Measurements from ENCODE around the gene BIRC2.
A peak's percentile ranks its signal among the peaks of the same experiment; 100 is the strongest.
"Not testable (repeated sequence)": the region's sequence is repeated elsewhere in the genome, so short reads cannot be mapped to it uniquely, and the experiment has no call there.

Gene BIRC2

DNA sequence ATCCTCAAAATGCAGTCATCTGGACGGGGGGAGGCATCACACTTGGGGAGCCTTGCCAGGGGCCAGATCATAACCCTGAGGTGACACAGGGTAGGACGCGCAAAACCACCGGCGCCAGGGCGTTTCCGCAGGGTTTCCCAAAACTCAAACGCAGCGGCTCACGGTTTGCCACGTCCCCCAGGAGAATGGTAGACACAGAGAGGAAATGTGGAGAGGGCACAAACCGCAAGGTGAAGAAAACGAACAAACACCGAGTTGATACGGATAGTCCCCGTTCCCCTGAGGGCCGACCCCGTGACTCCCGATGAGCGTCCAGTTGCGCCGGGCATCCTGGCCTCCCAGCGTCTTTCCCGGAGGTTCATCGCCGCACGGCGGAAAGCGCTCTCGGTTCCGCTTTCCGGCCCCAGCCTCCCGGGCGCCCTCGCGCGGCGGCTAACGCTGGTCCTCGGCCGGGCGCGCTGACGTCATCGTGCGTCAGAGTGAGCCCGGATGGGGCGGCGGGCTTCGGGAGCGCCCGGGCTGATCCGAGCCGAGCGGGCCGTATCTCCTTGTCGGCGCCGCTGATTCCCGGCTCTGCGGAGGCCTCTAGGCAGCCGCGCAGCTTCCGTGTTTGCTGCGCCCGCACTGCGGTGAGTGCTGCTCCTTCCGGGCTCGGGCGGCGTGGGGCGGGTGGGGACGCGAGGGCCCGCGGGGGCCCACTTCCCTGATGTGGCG is at the start of gene BIRC2:
Gene BIRC2, plus strand, starts transcription at position 467 of the 714 bp plus-strand sequence. CDS start 2,641 bp downstream, outside the sequence.
- peak; percentile 53 for TF ChIP-seq POLR2A (IDR thresholded peaks at IDR 0.05; ENCODE audit: low read depth, low read length)
- FAIRE-seq (peak; percentile 68), DNase-seq (ENCODE audit: insufficient read length, low spot score) (peak; percentile 31)

DNA sequence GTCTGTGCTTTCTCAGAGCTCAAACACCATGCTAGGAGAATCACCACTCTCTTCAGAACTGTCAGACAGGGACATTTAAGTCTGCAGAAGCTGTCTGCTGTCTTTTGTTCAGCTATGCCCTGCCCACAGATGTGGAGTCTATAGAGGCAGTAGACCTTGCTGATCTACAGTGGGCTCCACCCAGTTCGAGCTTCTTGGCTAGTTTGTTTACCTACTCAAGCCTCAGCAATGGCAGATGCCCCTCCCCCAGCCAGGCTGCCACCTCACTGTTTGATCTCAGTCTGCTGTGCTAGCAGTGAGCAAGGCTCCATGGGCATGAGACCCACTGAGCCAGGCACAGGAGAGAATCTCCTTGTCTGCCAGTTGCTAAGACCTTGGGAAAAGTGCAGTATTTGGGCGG is 46.2 kb upstream of the BIRC2 start:
- not testable (repeated sequence) for FAIRE-seq; DNase-seq (ENCODE audit: insufficient read length, low spot score)

DNA sequence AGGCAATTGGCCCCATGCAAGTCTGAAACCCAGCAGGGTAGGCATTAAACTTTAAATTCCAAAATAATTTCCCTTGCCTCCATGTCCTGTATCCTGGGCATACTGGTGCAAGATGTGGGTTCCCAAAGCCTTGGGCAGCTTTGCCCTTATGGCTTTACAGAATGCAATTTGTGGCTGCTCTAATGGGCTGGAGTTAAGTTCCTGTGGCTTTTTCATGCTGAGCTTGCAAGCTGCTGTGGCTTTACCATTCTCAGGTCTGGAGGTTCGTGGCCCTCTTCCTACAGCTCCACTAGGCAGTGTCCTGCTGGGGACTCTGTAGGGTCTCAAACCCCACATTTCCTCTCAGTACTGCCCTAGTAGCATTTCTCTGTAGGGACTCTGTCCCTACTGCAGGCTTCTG is 44.8 kb upstream of the BIRC2 start:
- TF ChIP-seq POLR2A (IDR thresholded peaks at IDR 0.05; ENCODE audit: low read depth, low read length) = no peak
- FAIRE-seq (no peak), DNase-seq (ENCODE audit: insufficient read length, low spot score) (no peak)

DNA sequence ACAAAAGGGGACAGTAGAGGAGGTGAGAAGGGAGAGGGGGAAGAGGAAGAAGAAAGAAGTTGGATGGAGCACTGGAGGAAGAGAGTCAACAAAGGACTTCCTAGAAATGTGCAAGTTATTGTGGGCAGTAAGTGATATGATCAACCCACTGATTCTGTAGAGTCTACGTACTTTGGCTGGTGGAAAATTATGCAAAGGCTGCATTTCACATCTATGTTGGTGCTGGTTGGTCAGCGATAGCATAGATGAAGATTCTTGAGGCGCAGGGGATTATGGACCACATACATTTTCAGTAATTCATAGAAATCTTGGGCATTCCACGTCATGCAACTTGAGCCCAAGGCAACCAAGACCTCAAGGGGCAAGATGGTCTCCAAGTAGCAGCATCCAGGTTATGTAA is 42.3 kb upstream of the BIRC2 start:
- FAIRE-seq (no peak), DNase-seq (ENCODE audit: insufficient read length, low spot score) (no peak)
- no peak for TF ChIP-seq POLR2A (IDR thresholded peaks at IDR 0.05; ENCODE audit: low read depth, low read length)

DNA sequence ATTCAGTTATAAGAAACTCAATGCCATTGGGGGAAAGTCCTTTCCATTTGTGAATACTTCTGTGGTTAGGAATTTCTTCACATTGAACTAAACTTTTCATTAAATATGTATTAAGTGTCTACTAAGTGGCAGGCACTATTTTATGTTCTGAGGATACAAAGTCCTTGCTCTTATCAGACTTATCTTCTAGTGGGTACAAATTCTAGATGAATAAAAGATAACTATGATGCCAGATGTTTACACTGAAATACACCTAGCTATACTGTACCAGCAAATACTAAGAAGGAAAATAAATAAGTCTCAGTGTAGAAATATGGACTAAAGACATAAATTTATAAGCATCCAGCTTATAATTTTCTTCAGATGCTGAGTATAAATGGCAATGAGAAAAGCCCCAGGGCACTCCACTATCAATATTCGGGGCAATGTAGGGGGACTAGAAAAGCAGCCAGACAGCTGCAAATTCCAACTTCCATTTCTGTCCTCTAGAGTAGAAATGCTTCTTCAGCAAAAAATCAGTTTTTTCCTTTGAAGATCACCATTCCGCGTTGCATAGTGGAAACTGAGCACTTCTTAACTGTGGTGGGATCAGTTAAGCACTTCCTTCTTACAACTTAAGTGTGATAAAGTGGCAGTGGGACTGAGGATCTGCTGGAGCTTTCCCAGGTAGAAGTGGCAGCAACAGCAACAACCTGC is 41.5 kb upstream of the BIRC2 start:
- DNase-seq (ENCODE audit: insufficient read length, low spot score) (no peak), FAIRE-seq (no peak)
- no peak for TF ChIP-seq POLR2A (IDR thresholded peaks at IDR 0.05; ENCODE audit: low read depth, low read length)

DNA sequence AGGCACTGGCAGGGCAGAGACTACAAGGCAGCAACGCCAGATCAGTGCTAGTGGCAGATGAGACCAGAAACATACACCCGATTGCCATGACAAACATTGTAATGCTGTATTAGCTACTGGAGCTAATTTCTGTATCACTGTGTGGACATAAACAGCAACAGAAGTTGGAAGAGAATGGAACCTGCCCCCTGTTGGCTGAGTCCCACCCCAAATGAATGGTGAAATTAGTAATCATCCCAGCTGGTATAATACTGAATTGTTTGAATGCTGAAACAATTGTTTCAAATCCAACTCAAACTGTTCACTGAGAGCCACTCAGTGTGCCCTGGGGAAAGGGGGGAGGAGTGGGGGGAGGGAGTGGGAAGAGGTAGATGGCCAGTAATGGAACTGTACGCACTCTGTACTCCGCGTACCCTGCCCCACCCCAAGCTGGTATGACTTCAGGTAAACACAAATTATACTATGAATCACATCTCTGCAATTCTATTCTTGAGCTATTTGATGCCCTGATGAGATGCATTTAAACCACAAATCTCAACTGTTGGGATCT is 40.9 kb upstream of the BIRC2 start:
- DNase-seq (ENCODE audit: insufficient read length, low spot score) (peak; percentile 4), FAIRE-seq (peak; percentile 45)
- no peak for TF ChIP-seq POLR2A (IDR thresholded peaks at IDR 0.05; ENCODE audit: low read depth, low read length)

DNA sequence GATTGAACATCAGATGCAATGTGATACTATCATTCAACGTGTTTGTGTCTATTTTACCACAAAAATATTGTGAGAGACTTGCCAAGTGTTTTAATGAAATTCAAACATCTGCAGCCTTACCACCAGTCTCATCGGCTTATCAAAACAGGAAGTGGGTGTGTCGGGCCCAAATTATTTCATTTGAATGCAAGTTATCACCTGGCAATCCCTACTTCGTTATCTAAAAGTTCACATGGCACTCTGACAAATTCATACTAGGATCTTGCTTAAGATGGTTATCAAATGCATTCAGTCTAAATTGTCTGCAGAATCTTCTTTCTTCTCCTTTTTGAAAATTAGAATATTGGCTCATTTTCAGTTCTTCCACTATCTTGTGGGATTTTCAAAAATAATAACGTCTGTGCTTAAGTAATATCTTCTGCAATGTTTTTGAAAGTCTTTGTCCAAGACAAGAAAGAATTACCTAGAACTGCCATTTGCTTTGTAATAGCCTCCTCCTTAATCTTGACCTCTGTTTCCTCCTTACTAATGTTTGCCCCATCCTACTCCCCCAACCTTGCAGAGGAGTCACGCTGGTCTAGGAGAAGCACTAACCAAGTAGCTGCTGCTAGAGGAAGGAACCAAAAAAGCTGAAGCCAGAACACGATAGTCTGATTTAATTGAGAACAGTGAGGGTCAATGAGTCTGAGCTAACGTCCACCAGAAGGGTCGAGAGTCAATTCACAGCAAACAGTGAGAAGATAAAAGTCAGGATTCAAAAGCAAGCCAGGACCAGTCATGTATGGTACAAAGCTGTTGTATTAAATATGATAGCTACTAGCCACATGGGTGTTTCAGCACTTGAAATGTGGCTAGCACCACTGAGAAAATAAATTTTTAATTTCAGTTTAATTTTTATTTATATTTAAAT is 39.9 kb upstream of the BIRC2 start:
- no peak for TF ChIP-seq POLR2A (IDR thresholded peaks at IDR 0.05; ENCODE audit: low read depth, low read length)
- no peak for DNase-seq (ENCODE audit: insufficient read length, low spot score)
- FAIRE-seq = no peak

DNA sequence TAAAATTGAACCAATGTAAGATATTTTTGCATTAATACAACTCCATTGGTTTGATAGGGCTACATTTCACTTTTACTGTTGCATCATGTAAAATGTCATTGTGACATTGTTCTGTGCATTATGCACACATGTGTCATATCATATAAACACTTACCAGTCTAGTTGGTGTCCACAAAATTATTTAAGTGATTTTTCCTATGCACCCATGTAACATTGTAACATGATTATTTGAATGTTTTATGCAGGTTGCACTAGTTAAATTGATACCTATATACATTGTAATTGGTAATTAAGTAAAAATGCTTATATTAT is 39.3 kb upstream of the BIRC2 start:
- FAIRE-seq = no peak

DNA sequence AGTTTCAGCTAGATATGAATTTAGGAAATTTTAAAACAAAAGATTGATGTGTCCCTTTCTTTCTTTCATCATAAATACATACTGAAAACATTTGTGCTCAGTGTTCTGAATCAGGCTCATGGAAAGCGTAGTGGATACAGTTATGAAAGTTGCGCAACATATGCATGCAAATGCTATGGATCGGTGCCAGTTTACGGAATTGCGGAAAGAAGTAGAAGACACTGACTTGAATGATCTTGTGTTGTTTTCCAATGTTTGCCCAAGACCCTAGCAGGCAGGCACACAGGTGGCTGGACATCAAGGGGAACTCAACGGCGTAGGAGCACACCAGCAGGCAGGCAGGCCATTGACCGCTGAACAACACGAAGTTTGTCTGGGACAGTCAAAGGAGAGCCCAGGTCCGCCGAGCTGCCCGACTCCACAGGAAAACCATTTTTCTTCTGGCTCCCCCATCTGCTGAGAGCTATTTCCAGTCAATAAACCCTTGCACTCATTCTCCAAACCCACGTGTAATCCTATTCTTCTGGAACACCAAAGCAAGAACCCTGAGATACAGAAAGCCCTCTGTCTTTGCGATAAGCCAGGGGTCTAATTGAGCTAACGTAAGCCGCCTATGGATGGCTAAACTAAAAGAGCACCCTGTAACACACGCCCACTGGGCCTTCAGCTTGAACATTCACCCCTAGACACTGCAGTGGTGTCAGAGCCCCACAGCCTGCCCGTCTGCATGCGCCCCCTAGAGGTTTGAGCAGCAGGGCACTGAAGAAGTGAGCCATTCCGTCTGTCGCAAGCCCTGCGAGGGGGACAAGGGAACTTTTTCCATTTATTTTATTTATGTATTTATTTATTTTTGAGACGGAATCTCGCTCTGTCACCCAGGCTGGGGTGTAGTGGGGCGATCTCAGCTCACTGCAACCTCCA is 37.1 kb upstream of the BIRC2 start:
- no peak for DNase-seq (ENCODE audit: insufficient read length, low spot score)

More for the DNA sequence above, 39.3 kb upstream of the BIRC2 start:
- no peak for DNase-seq (ENCODE audit: insufficient read length, low spot score)
- no peak for TF ChIP-seq POLR2A (IDR thresholded peaks at IDR 0.05; ENCODE audit: low read depth, low read length)

DNA sequence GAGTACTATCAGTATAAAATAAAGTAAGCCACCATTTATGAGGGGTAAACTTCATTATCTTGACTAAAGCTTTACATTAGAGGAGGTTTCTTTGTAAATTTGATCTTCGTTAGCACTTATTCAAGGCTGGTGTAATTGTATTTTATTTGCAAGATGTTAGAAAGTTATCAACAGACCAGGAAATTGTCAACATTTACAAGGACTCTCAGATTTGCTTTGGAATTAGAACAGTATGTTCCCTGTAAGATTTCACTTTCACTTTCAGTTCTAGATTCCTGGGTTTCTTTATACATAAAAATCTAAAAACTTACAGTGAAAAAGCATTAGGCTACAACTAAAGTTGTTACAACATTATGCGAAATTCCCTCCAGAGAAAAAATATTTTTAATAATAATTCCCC is 34.3 kb upstream of the BIRC2 start:
- FAIRE-seq = no peak
- no peak for DNase-seq (ENCODE audit: insufficient read length, low spot score)
- no peak for TF ChIP-seq POLR2A (IDR thresholded peaks at IDR 0.05; ENCODE audit: low read depth, low read length)

More for the DNA sequence above, 37.1 kb upstream of the BIRC2 start:
- no peak for TF ChIP-seq POLR2A (IDR thresholded peaks at IDR 0.05; ENCODE audit: low read depth, low read length)
- no peak for FAIRE-seq

DNA sequence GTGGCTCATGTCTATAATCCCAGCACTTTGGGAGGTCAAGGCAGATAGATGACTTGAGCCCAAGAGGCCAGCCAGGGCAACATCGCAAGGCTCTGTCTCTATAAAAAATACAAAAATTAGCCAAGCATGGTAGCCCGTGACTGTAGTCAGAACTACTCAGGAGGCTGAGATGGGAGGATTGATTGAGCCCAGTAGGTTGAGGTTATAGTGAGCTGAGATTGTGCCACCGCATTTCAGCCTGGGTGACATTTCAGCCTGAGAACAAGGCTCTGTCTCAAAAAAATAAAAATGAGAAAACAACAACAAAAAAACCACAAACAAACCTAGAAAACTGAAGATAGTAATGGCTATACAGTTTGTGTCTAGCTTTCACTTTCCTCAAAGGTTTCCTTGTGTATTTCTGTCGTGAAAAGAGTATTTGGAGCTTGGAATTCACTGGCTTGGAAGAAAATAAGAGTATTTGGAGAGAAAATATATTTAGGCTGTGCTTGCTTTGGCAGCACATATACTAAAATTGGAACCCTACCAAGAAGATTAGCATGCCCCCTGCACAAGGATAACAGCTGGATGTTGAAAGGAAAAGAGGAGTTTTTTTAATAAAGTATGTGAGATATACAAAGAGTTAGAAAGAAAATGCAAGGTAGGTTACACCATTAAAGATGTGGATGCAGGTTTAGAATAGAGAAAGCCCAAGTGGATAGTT is 33.6 kb upstream of the BIRC2 start:
- DNase-seq (ENCODE audit: insufficient read length, low spot score) = no peak
- FAIRE-seq = peak; percentile 30
- TF ChIP-seq POLR2A (IDR thresholded peaks at IDR 0.05; ENCODE audit: low read depth, low read length) = no peak

DNA sequence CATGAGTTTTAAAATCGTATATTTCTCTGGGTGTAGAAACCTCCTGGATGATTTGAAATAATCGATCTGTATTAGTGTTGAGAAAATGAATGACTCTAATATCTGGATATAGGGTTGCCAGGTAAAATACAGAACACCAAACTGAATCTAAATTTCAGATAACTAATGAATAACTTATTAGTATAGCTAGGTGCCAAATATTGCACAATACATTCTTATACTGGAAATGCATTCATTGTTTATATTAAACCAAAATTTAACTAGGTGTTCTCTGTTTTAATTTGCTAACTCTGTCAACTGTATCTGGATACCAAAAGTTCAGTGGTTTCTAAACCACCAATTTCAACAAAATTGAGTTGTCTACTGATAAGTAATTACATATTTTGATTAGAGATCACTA is 32.2 kb upstream of the BIRC2 start:
- FAIRE-seq = no peak
- no peak for TF ChIP-seq POLR2A (IDR thresholded peaks at IDR 0.05; ENCODE audit: low read depth, low read length)

More for the DNA sequence above, 32.2 kb upstream of the BIRC2 start:
- no peak for DNase-seq (ENCODE audit: insufficient read length, low spot score)
